HepG2 (cell line): ENCODE measurements around the gene RUSC1. TPM values are rescaled to one million over a fixed set of nuclear protein-coding genes. Genes with fewer than 3 reads are reported as not detected.
A peak's percentile ranks its signal among the peaks of the same experiment; 100 is the strongest.

Experiments
- AHDC1 ChIP-seq: sonication (generic); formaldehyde crosslinking; IDR thresholded peaks from 2 replicates; pipeline ENCODE4 v1.5.1; 2020; ENCODE audit warnings: mild to moderate bottlenecking, missing genetic modification reagents, borderline replicate concordance
- ATRX ChIP-seq: sonication (generic); formaldehyde crosslinking; IDR thresholded peaks from 2 replicates; pipeline ENCODE4 v1.4.0; 2020; ENCODE audit warnings: missing genetic modification reagents, borderline replicate concordance
- CEBPG ChIP-seq: IDR thresholded peaks from 2 replicates; pipeline ENCODE4 v1.6.1; 2016
- CHD2 ChIP-seq: IDR thresholded peaks from 2 replicates; pipeline ENCODE4 v1.6.1; 2011; ENCODE audit warnings: low read depth, low read length, improper control_type of control experiment
- MTF1 ChIP-seq: sonication (generic); formaldehyde crosslinking; IDR thresholded peaks from 2 replicates; pipeline ENCODE4 v1.5.0; 2020; ENCODE audit warnings: missing genetic modification reagents
- SMAD9 ChIP-seq: sonication (generic); formaldehyde crosslinking; IDR thresholded peaks from 2 replicates; pipeline ENCODE4 v1.5.1; 2020; ENCODE audit warnings: mild to moderate bottlenecking, missing genetic modification reagents
- U2AF2 ChIP-seq: fragments of 200-400 bp; formaldehyde crosslinking; IDR thresholded peaks from 2 replicates; pipeline ENCODE4 v1.6.1; 2017; ENCODE audit warnings: low read depth, mild to moderate bottlenecking, low read length
- YY1 ChIP-seq: IDR thresholded peaks from 2 replicates; pipeline ENCODE4 v1.6.1; 2011; ENCODE audit warnings: low read length, low read depth, moderate library complexity, mild to moderate bottlenecking; ENCODE audit not compliant: insufficient read depth, insufficient replicate concordance
- ZBTB42 ChIP-seq: sonication (generic); formaldehyde crosslinking; IDR thresholded peaks from 2 replicates; pipeline ENCODE4 v1.5.0; 2020; ENCODE audit warnings: mild to moderate bottlenecking, missing genetic modification reagents
- ZEB1 ChIP-seq: IDR thresholded peaks from 2 replicates; pipeline ENCODE4 v1.6.1; 2012; ENCODE audit warnings: mild to moderate bottlenecking, low read depth, inconsistent platforms; ENCODE audit not compliant: insufficient replicate concordance
- ZNF256 ChIP-seq: sonication (generic); formaldehyde crosslinking; conservative IDR thresholded peaks from 2 replicates; pipeline ENCODE4 v1.4.0; 2020; ENCODE audit warnings: missing genetic modification reagents
- ZNF639 ChIP-seq: conservative IDR thresholded peaks from 2 replicates; pipeline ENCODE4 v1.6.1; 2018; ENCODE audit warnings: missing genetic modification reagents
- ZSCAN25 ChIP-seq: sonication (generic); formaldehyde crosslinking; IDR thresholded peaks from 2 replicates; pipeline ENCODE4 v1.8.0; 2022; ENCODE audit warnings: mild to moderate bottlenecking, missing genetic modification reagents
- polyA plus RNA-seq, 8 experiments: library from polyadenylated mRNA; depleted of rRNA in 3 of 8; stranded (reverse) in 7 of 8; unstranded in 1 of 8; fragments of >200 nt; fragmentation: Illumina TruSeq in 4 of 8; extraction: Trizol in 4 of 8; gene quantifications; 2 replicates each; pipeline versions ENCODE4 v1.2.1 to v1.2.3, GENCODE V29; 2011 to 2016; ENCODE audit warnings: low read depth in 4 of 8, missing spikeins in 1 of 8, mixed read lengths in 1 of 8; ENCODE audit not compliant: insufficient read depth in 1 of 8
- total RNA-seq, 5 experiments: library from RNA; depleted of rRNA; stranded (reverse); fragments of >200 nt; fragmentation: Illumina TruSeq; extraction: Trizol; gene quantifications; 2 replicates each; pipeline ENCODE4 v1.2.3, GENCODE V29; 2016; ENCODE audit warnings: low read depth in 1 of 5
- TF ChIP-seq, protein P1 (sequence below): IDR thresholded peaks from 2 replicates; pipeline ENCODE4 v1.6.1; 2016; ENCODE audit warnings: missing biosample characterization, missing genetic modification reagents, low read depth
- TF ChIP-seq, protein P2 (sequence below): sonication (generic); formaldehyde crosslinking; IDR thresholded peaks from 2 replicates; pipeline ENCODE4 v1.4.0; 2020; ENCODE audit warnings: missing genetic modification reagents
- TF ChIP-seq, protein P3 (sequence below): sonication (generic); IDR thresholded peaks from 2 replicates; pipeline ENCODE4 v1.6.1; 2016; ENCODE audit warnings: low read depth, borderline replicate concordance
- TF ChIP-seq, protein P4 (sequence below): sonication (generic); formaldehyde crosslinking; IDR thresholded peaks from 2 replicates; pipeline ENCODE4 v1.4.0; 2020; ENCODE audit warnings: missing genetic modification reagents

Gene RUSC1
- total and polyA plus RNA-seq, 2 of the 13 experiments (the other 11 are each of a cell fraction or from before 2014, with no cell fraction given), result 18.7 to 20.4 TPM

DNA sequence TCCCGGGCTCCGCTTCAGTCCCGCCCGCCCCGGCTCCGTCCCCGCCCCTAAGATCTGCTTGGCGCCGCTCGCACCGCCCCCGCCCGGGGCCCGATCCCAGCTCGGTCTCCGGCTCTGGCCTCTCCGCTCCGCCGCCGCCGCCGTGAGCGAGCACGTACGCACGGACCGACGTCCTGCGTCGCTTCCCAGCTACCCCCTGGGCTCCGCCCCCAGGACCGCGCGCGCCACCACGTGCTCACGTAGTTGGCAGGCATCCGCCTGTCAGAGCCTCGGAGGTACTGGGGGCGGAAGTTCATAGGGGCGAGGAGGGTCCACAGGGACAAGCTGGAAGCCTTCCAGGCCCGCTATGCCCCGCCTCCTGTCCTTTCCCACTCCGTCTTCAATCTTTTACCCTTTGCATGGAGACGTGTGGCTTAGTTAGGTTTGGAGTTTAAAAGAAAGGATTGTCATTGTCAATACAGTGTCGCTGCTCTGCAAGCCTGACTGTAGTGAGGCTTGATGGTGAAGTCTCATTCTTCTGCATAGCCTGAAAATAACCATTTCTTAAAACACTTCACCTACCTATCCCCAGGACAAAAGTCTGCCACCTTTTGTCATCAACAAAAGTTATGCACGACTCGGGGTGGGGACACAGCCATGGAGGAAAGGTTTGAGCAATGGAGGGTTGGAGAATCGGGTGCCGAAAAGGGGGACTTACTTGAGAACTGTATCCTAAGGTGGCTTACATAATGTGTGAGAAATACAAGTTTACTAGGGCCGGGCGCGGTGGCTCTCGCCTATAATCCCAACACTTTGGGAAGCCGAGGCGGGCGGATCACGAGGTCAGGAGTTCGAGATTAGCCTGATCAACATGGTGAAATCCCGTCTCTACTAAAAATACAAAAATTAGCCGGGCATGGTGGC is 47.1 kb upstream of the RUSC1 start, which contains the start of gene CLK2 (continued):
- TF ChIP-seq, protein P1, sequence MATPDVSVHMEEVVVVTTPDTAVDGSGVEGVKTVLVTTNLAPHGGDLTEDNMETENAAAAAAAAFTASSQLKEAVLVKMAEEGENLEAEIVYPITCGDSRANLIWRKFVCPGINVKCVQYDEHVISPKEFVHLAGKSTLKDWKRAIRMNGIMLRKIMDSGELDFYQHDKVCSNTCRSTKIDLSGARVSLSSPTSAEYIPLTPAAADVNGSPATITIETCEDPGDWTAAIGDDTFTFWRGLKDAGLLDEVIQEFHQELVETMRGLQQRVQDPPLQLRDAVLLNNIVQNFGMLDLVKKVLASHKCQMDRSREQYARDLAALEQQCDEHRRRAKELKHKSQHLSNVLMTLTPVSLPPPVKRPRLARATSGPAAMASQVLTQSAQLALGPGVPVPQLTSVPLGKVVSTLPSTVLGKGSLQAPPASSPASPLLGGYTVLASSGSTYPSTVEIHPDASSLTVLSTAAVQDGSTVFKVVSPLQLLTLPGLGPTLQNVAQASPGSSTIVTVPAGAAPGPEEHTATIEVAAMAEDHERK (CRISPR knock-in tag), result peak; percentile 99
- TF ChIP-seq CHD2 (no peak), ZNF256 (no peak), MTF1 (no peak), ATRX (CRISPR knock-in tag) (no peak), ZNF639 (CRISPR knock-in tag) (peak; percentile 92), CEBPG (CRISPR knock-in tag) (peak; percentile 25; the same call in 1 of the 2 replicates), SMAD9 (CRISPR knock-in tag) (no peak), ZEB1 (no peak), AHDC1 (no peak; the same call in 1 of the 2 replicates), ZSCAN25 (CRISPR knock-in tag) (peak; percentile 27; the same call in 1 of the 2 replicates), YY1 (peak; percentile 1), U2AF2 (no peak), ZBTB42 (CRISPR knock-in tag) (0 out of 2 replicates have a peak, but pooled peaks have one; percentile 6)
- TF ChIP-seq, protein P2, sequence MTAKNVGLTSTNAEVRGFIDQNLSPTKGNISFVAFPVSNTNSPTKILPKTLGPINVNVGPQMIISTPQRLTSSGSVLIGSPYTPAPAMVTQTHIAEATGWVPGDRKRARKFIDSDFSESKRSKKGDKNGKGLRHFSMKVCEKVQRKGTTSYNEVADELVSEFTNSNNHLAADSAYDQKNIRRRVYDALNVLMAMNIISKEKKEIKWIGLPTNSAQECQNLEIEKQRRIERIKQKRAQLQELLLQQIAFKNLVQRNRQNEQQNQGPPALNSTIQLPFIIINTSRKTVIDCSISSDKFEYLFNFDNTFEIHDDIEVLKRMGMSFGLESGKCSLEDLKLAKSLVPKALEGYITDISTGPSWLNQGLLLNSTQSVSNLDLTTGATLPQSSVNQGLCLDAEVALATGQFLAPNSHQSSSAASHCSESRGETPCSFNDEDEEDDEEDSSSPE (CRISPR knock-in tag), result peak; percentile 91
- TF ChIP-seq, protein P3, sequence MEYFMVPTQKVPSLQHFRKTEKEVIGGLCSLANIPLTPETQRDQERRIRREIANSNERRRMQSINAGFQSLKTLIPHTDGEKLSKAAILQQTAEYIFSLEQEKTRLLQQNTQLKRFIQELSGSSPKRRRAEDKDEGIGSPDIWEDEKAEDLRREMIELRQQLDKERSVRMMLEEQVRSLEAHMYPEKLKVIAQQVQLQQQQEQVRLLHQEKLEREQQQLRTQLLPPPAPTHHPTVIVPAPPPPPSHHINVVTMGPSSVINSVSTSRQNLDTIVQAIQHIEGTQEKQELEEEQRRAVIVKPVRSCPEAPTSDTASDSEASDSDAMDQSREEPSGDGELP, result no peak
- TF ChIP-seq, protein P4, sequence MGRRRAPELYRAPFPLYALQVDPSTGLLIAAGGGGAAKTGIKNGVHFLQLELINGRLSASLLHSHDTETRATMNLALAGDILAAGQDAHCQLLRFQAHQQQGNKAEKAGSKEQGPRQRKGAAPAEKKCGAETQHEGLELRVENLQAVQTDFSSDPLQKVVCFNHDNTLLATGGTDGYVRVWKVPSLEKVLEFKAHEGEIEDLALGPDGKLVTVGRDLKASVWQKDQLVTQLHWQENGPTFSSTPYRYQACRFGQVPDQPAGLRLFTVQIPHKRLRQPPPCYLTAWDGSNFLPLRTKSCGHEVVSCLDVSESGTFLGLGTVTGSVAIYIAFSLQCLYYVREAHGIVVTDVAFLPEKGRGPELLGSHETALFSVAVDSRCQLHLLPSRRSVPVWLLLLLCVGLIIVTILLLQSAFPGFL (CRISPR knock-in tag), result no peak
